Colon (tissue), 2 donors: ENCODE results near the gene CACNA1B.
"Not testable (repeated sequence)": the region's sequence is repeated elsewhere in the genome, so short reads cannot be mapped to it uniquely, and the experiment has no call there.

ENCODE experiments used
- FAIRE-seq: peaks from 2 replicates; lab custom pipeline; 2012; peaks lifted over from hg19 to GRCh38; lab: Jason Lieb, UNC
- donor health status: control.
- donor health status: control.

The CACNA1B gene

GRCh38 chr9:138143491-138143890, 265.9 kb downstream of the CACNA1B start:
- FAIRE-seq: not testable (repeated sequence)

GRCh38 chr9:138147556-138147955, 270.0 kb downstream of the CACNA1B start:
- not testable (repeated sequence) for FAIRE-seq

- FAIRE-seq: not testable (repeated sequence)
Measured at GRCh38 chr9:138149672-138150656, 272.4 kb downstream of the CACNA1B start.

GRCh38 chr9:138155788-138156187, 278.2 kb downstream of the CACNA1B start:
- FAIRE-seq: not testable (repeated sequence)

GRCh38 chr9:138166793-138167192, 289.2 kb downstream of the CACNA1B start:
- not testable (repeated sequence) for FAIRE-seq
